Right lobe of liver (tissue), 4 donors: ENCODE results near the gene ULK4.

ENCODE experiments used
- CTCF ChIP-seq, 4 donors: fragments of 200-600 bp in 3 of 4; fragments of 450-650 bp in 1 of 4; IDR thresholded peaks; one replicate each; pipeline versions ENCODE4 v1.5.1 to v1.8.0; 2016 to 2022; ENCODE audit warnings: antibody characterized with exemption in 4 of 4, mild to moderate bottlenecking in 2 of 4
- POLR2A ChIP-seq: fragments of 450-650 bp; IDR thresholded peaks from one replicate; pipeline ENCODE4 v1.6.1; 2017; ENCODE audit warnings: antibody characterized with exemption, mild to moderate bottlenecking
- donor health status: DM: no; HTN: no; CAD: no.
- donor health status: DM: no; HTN: no; CAD: no.
- donor health status: DM: no; HTN: yes; CAD: no.

- TF ChIP-seq CTCF (IDR thresholded peaks at IDR 0.05) (no peak), POLR2A (no peak)
Measured at GRCh38 chr3:41464401-41464800, 497.5 kb downstream of the ULK4 start.
